Activated CD4-positive, alpha-beta T cell treated with anti-CD3 and anti-CD28 coated beads for 48 hours (primary cell): ENCODE results near the gene COX20.

ENCODE experiments used
- DNase-seq: peaks from one replicate; pipeline ENCODE4 v3.0.0-alpha.2; 2020

The COX20 gene

DNA sequence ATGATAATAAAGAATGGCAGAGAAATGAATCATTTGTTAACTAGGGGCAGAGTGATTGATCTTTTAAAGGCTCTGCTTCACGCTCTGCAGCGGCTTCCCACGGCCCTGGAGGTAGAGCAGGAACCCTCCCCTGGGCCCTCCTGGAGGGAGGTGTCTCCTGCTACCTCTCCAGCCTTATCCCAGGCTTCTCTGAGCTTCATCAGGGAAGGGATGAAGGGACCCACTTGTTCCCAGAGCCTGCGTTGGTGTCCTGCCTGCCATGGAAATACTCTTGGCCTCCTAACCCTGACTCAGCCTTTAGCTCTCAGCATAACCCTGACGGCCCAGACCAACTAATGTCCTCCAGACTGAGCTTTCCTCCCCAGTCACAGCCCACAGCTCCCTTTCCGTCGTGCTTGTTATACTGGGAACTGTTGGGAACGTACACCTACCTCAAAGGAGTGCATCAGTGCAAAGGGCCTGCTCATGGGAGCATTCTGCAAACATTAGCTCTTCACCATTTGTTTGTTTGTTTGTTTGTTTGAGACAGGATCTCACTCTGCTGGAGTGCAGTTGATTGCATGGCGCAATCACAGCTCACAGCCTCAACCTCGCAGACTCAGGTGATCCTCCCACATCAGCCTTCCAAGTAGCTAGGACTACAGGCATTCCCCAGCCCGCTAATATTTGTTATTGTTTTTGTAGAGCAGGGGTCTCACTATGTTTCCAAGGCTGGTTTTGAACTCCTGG, 46.3 kb downstream of the COX20 start:
- DNase-seq: no peak

DNA sequence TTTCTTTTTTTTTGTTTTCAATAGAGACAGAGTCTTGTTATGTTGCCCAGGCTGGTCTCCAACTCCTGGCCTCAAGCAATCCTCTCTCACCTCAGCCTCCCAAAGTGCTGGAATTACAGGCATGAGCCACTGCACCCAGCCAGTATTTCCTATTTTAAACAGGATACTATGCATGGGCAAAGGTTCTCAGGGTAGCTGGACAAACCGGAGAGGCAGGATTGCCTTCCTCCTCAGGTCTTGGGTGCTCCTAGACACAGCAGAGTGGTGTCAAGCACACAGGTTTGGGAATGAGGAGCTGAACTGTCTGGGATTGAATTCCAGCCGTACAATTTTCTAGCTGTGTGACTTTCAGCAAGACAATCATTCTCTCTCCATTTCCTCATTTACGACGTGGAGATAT, 51.8 kb downstream of the COX20 start:
- no peak for DNase-seq

DNA sequence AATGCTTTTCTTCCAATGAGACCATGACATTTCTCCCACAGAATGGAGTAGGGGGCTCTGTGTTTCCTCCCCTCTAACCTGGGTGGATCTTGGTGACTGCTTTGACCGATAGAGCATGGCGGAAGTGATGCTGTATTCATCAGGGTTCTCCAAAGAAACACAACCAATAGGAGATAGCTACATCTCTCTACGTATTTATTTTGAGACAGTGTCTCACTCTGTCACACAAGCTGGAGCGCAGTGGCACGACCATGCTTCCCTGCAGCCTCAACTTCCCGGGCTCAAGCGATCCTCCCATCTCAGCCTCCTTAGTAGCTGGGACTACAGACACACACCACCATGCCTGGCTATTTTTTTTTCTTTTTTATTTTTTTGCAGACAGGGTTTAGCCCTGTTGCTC, 58.4 kb downstream of the COX20 start:
- DNase-seq: no peak
